ENCODE measurements around the gene NCKAP1.

DNA sequence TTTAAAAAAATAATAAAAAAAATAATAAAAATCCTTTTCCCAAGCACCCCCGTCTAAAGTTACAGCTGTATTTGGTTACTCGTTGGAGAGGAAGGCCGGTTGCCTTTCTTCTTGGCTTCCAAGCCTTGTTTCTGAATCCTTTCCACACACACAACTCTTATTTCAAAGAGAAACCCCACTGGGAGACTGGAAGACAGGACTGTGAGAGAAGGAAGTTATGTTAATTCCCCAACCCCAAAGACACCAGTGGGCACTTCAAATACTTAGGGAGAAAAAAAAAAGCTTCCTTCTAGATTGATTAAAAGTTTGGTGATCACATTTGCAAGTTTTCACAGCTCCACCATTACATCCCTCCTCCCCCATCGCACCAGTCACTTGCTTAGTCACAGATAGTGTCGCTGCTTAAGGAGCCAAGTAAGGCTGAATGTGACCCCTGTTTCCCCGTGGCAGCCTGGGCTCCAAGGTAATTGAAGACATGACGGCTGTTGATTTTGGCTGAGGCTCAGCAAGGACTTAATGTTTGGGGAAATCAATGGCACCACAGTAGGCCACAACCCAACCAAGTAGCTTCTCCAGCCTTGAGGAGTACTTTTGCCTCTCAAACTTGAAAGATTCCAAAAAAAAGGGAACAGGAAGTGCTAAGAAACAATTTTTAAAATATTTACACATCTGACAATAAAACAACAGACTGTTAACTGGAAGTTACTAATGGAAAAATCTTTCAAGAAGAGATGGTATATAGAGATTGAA, 131.0 kb downstream of the NCKAP1 start:
- TF ChIP-seq SP1 (IDR thresholded peaks at IDR 0.05), result no peak
- TF ChIP-seq FOXA1 (IDR thresholded peaks at IDR 0.05), result no peak
- no peak for TF ChIP-seq FOXK2 (IDR thresholded peaks at IDR 0.05)
- TF ChIP-seq FOXM1 (IDR thresholded peaks at IDR 0.05; ENCODE audit: borderline replicate concordance), result no peak
- no peak for TF ChIP-seq HDGF (IDR thresholded peaks at IDR 0.05; ENCODE audit: borderline replicate concordance)
- no peak for TF ChIP-seq SUZ12 (IDR thresholded peaks at IDR 0.05)
- TF ChIP-seq L3MBTL2 (conservative IDR thresholded peaks at IDR 0.05), result no peak
- no peak for TF ChIP-seq NFRKB (IDR thresholded peaks at IDR 0.05)
- TF ChIP-seq TARDBP (IDR thresholded peaks at IDR 0.05), result no peak
- TF ChIP-seq ARNT (IDR thresholded peaks at IDR 0.05), result no peak
- TF ChIP-seq BHLHE40 (IDR thresholded peaks at IDR 0.05; ENCODE audit: borderline replicate concordance), result no peak
- TF ChIP-seq ELF4 (IDR thresholded peaks at IDR 0.05), result no peak
- TF ChIP-seq, protein P1, sequence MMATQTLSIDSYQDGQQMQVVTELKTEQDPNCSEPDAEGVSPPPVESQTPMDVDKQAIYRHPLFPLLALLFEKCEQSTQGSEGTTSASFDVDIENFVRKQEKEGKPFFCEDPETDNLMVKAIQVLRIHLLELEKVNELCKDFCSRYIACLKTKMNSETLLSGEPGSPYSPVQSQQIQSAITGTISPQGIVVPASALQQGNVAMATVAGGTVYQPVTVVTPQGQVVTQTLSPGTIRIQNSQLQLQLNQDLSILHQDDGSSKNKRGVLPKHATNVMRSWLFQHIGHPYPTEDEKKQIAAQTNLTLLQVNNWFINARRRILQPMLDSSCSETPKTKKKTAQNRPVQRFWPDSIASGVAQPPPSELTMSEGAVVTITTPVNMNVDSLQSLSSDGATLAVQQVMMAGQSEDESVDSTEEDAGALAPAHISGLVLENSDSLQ (IDR thresholded peaks at IDR 0.05), result no peak
